ENCODE data around the gene PPP2R1A. TPM values are rescaled to one million over a fixed set of nuclear protein-coding genes. Genes with fewer than 3 reads are reported as not detected.

Gene PPP2R1A
- total RNA-seq: 100 to 1,000 TPM in 2 of 4 donors, 10 to 100 TPM in 2; 38.5 to 223 (median 134) TPM

DNA sequence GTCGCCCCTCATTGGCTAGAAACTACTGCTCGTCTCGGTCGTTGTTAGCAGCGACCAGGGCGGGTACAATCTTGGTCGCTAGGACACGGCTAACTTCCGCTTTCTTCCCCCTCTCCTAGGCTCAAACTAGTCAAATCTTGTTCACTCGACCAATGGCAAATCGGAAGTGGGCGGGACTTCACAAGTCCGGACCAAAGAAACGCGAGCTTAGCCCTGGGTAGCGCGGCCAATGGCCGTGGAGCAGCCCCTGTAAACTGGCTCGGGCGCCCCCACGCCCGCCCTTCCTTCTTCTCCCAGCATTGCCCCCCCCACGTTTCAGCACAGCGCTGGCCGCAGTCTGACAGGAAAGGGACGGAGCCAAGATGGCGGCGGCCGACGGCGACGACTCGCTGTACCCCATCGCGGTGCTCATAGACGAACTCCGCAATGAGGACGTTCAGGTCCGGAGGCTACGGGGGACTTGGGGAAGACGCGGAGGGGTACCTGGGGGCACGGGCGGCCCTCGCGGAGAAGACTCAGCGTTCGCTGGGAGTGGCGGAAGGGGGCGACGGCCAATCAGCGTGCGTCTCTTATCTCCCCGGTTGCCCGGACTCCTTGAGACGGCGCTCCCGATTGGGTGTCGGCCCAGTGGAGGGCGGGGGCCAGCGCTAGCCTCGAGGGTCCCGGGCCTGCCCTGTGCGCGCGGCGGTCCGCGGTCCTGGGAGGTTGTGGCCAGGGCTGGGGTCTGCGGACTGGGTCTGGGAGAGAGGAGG lies at the start of gene PPP2R1A:
TSS of gene PPP2R1A (plus strand) at position 318 of the 752 bp plus-strand sequence. CDS start at position 363, 45 bp downstream.
- TF ChIP-seq, protein P1, sequence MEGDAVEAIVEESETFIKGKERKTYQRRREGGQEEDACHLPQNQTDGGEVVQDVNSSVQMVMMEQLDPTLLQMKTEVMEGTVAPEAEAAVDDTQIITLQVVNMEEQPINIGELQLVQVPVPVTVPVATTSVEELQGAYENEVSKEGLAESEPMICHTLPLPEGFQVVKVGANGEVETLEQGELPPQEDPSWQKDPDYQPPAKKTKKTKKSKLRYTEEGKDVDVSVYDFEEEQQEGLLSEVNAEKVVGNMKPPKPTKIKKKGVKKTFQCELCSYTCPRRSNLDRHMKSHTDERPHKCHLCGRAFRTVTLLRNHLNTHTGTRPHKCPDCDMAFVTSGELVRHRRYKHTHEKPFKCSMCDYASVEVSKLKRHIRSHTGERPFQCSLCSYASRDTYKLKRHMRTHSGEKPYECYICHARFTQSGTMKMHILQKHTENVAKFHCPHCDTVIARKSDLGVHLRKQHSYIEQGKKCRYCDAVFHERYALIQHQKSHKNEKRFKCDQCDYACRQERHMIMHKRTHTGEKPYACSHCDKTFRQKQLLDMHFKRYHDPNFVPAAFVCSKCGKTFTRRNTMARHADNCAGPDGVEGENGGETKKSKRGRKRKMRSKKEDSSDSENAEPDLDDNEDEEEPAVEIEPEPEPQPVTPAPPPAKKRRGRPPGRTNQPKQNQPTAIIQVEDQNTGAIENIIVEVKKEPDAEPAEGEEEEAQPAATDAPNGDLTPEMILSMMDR (IDR thresholded peaks at IDR 0.05): no peak
- peak; percentile 67 to 90 for TF ChIP-seq POLR2A (IDR thresholded peaks at IDR 0.05)
- peak within 1 kb of the TSS; percentile 50 to 94 for H3K4me3 ChIP-seq
- no peaks in the 10 kb centered on the region for H3K27me3 ChIP-seq
- H3K9me3 ChIP-seq: no peaks in the 10 kb centered on the region
- no peaks in the 10 kb centered on the region for H3K36me3 ChIP-seq
- DNase-seq: peak; percentile 99 to 100
- peak within 1 kb of the TSS; percentile 98 to 99 for H3K27ac ChIP-seq
- H3K4me1 ChIP-seq: peaks cover 0 to 21% of the 10 kb centered on the region in 2 donors
- intact Hi-C loops (cut with DNase I; ENCODE audit: low total_unique reads): no loop called here

DNA sequence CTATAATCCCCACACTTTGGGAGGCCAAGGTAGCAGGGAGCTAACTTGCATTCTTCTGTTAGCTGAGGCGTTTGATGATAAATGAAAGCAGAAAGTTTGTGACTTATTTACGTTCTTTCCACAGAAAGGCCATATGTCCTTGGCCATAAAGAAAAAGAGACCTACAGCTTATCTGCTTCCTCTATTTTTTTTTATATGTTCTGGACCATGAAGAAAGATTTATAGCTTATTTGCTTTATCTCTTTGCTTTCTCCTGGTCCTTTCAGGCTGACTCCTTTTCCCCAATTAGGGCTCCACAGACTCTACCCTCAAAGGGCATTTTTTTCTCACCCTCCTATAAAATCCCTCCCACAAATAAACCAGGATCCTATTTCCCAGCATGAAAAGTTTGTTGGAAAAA lies 48.6 kb upstream of the PPP2R1A start:
- H3K27ac ChIP-seq: no peak overlapping the region
- H3K4me3 ChIP-seq: no peak overlapping the region
- no peak for TF ChIP-seq POLR2A (IDR thresholded peaks at IDR 0.05)
- TF ChIP-seq, protein P1 (IDR thresholded peaks at IDR 0.05): no peak
- H3K27me3 ChIP-seq: no peaks in the 10 kb centered on the region
- no peaks in the 10 kb centered on the region for H3K36me3 ChIP-seq
- DNase-seq: no peak
- H3K9me3 ChIP-seq: no peaks in the 10 kb centered on the region
- H3K4me1 ChIP-seq: peaks cover 0 to 11% of the 10 kb centered on the region in 2 donors
- intact Hi-C loops (cut with DNase I; ENCODE audit: low total_unique reads): no loop called here

GRCh38 chr19:52142001-52142595 lies 47.8 kb upstream of the PPP2R1A start:
- peaks cover 0 to 11% of the 10 kb centered on the region in 2 donors for H3K4me1 ChIP-seq
- no peak overlapping the region for H3K27ac ChIP-seq
- no peaks in the 10 kb centered on the region for H3K27me3 ChIP-seq
- H3K9me3 ChIP-seq: no peaks in the 10 kb centered on the region
- TF ChIP-seq POLR2A (IDR thresholded peaks at IDR 0.05): no peak
- TF ChIP-seq, protein P1 (IDR thresholded peaks at IDR 0.05): no peak
- no peaks in the 10 kb centered on the region for H3K36me3 ChIP-seq
- no peak overlapping the region for H3K4me3 ChIP-seq
- intact Hi-C loops (cut with DNase I; ENCODE audit: low total_unique reads): no loop called here
- no peak for DNase-seq

GRCh38 chr19:52148256-52148655 lies 41.6 kb upstream of the PPP2R1A start:
- Histone ChIP-seq H3K36me3 (no peaks in the 10 kb centered on the region), H3K27ac (no peak overlapping the region), H3K9me3 (no peaks in the 10 kb centered on the region), H3K27me3 (no peaks in the 10 kb centered on the region), H3K4me3 (no peak overlapping the region), H3K4me1 (no peaks in the 10 kb centered on the region)
- TF ChIP-seq, protein P1 (IDR thresholded peaks at IDR 0.05): no peak
- no peak for TF ChIP-seq POLR2A (IDR thresholded peaks at IDR 0.05)
- no peak for DNase-seq
- intact Hi-C loops (cut with DNase I; ENCODE audit: low total_unique reads): no loop called here
